Body of pancreas (tissue), 4 donors: ENCODE data around the gene ARID4B. TPM values are rescaled to one million over a fixed set of nuclear protein-coding genes. Genes with fewer than 3 reads are reported as not detected.

Experiments used
- ATAC-seq: fragments of 150-250 bp; one replicate; pipeline ENCODE4 v1.9.1; 2016
- DNase-seq, 4 donors: peaks; one replicate each; pipeline ENCODE4 v3.0.0-alpha.2; 2019
- H3K27ac ChIP-seq, 4 donors: fragments of 200-600 bp; sonication (generic); 1 replicate in 3 of 4; 2 replicates in 1 of 4; pipeline versions ENCODE4 v1.5.1 to v1.6.1; 2016 to 2019; ENCODE audit warnings: mild to moderate bottlenecking in 1 of 4, mixed read lengths in 1 of 4, moderate library complexity in 1 of 4
- H3K27me3 ChIP-seq, 2 donors: fragments of 200-600 bp; sonication (generic); one replicate each; pipeline ENCODE4 v1.6.0; 2016; ENCODE audit warnings: mild to moderate bottlenecking in 1 of 2
- H3K36me3 ChIP-seq, 2 donors: fragments of 200-600 bp; sonication (generic); replicated peaks in 1 of 2; 2 replicates each; pipeline ENCODE4 v1.5.1; 2016; ENCODE audit warnings: low read depth in 2 of 2; ENCODE audit not compliant: insufficient read depth in 1 of 2
- H3K4me1 ChIP-seq: fragments of 200-600 bp; sonication (generic); one replicate; pipeline ENCODE4 v1.6.0; 2016
- H3K4me3 ChIP-seq, 2 donors: fragments of 200-600 bp; sonication (generic); 1 replicate in 1 of 2; 2 replicates in 1 of 2; pipeline ENCODE4 v1.5.1; 2016 to 2019
- H3K9me3 ChIP-seq, 3 donors: fragments of 200-600 bp; sonication (generic); 1 replicate in 2 of 3; 2 replicates in 1 of 3; pipeline ENCODE4 v1.5.1; 2016
- POLR2A ChIP-seq, 3 donors: fragments of 450-650 bp; IDR thresholded peaks; one replicate each; pipeline ENCODE4 v1.6.1; 2016; ENCODE audit warnings: antibody characterized with exemption in 3 of 3, mild to moderate bottlenecking in 2 of 3
- WGBS, 2 donors: methylation state at CpG; one replicate each; pipeline ENCODE4 v1.1.5; 2017; 5-methylcytosine and 5-hydroxymethylcytosine counted together
- intact Hi-C: fragments of 100-400 bp; cut with DNase I; formaldehyde crosslinking; loops from one replicate; pipeline ENCODE4 v1.15.1; 2023
- total RNA-seq, 2 donors: library from RNA; depleted of rRNA; stranded (reverse); fragments of >200 nt; gene quantifications; one replicate each; pipeline ENCODE4 v1.1.0, GENCODE V29; 2016
- TF ChIP-seq, protein P1 (sequence below), 7 experiments: fragments of 450-650 bp in 4 of 7; fragments of 200-600 bp in 3 of 7; sonication (generic) in 3 of 7; IDR thresholded peaks; one replicate each; pipeline ENCODE4 v1.5.1; 2016 to 2019; ENCODE audit warnings: antibody characterized with exemption in 7 of 7

ARID4B gene
- total RNA-seq, 2 donors from 2014 or later = 27.7 to 35.3 TPM

DNA sequence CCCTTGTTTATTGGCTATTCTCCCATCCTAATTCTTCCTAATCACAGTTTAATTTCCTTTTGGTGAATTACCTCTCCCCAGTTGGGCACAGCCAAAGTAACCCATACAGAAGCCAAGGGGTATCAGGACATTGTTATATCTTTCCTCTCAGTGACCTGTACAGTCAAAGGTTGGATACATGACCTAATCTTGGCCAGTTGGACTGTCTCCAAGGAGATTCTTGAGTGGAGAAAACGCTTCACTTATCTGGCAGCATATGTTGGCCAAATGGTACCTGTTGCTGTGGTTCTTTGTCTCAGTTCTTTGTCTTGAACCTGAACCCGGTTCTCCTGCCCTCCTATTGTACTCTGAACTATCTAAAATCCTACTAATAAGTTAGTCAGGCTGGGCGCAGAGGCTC, 23.9 kb upstream of the ARID4B start:
- 58 to 70% methylated on average over 3 of the region's 3 CpGs for WGBS, 2 donors
- H3K27ac ChIP-seq = no peak overlapping the region
- ATAC-seq (no peak), DNase-seq (no peak)
- no peaks in the 10 kb centered on the region for H3K9me3 ChIP-seq
- intact Hi-C loops = no loop called here
- TF ChIP-seq, protein P1, sequence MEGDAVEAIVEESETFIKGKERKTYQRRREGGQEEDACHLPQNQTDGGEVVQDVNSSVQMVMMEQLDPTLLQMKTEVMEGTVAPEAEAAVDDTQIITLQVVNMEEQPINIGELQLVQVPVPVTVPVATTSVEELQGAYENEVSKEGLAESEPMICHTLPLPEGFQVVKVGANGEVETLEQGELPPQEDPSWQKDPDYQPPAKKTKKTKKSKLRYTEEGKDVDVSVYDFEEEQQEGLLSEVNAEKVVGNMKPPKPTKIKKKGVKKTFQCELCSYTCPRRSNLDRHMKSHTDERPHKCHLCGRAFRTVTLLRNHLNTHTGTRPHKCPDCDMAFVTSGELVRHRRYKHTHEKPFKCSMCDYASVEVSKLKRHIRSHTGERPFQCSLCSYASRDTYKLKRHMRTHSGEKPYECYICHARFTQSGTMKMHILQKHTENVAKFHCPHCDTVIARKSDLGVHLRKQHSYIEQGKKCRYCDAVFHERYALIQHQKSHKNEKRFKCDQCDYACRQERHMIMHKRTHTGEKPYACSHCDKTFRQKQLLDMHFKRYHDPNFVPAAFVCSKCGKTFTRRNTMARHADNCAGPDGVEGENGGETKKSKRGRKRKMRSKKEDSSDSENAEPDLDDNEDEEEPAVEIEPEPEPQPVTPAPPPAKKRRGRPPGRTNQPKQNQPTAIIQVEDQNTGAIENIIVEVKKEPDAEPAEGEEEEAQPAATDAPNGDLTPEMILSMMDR (IDR thresholded peaks at IDR 0.05) = no peak
- no peak for TF ChIP-seq POLR2A (IDR thresholded peaks at IDR 0.05)
- H3K27me3 ChIP-seq = no peaks in the 10 kb centered on the region
- no peaks in the 10 kb centered on the region for H3K4me1 ChIP-seq
- no peak overlapping the region for H3K4me3 ChIP-seq
- no peaks in the 10 kb centered on the region for H3K36me3 ChIP-seq

DNA sequence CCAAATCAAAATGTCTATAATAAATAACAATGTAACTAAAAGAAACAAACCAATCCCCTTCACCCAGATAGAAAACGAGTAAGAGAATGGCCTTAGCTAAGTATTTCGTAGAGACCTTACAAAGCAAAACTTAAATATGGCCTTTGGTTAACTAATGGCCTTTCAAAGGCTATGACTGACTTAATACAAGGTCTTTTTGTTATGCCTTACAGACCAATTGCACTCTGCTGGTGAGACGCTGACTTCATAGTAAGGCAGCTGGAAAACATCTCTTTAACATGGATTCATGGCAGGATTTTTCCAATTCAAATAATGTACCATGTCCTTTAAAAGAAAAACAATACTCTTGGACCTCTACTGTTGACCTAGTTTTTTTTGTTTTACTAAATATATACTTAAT, 23.5 kb upstream of the ARID4B start:
- intact Hi-C loops = no loop called here
- Histone ChIP-seq H3K27me3 (no peaks in the 10 kb centered on the region), H3K9me3 (no peaks in the 10 kb centered on the region), H3K4me3 (no peak overlapping the region), H3K36me3 (no peaks in the 10 kb centered on the region), H3K4me1 (no peaks in the 10 kb centered on the region), H3K27ac (no peak overlapping the region)
- no peak for ATAC-seq
- 88 to 91% methylated on average over 3 of the region's 3 CpGs for WGBS, 2 donors
- TF ChIP-seq, protein P1 (IDR thresholded peaks at IDR 0.05) = no peak
- no peak for TF ChIP-seq POLR2A (IDR thresholded peaks at IDR 0.05)
- DNase-seq = no peak

DNA sequence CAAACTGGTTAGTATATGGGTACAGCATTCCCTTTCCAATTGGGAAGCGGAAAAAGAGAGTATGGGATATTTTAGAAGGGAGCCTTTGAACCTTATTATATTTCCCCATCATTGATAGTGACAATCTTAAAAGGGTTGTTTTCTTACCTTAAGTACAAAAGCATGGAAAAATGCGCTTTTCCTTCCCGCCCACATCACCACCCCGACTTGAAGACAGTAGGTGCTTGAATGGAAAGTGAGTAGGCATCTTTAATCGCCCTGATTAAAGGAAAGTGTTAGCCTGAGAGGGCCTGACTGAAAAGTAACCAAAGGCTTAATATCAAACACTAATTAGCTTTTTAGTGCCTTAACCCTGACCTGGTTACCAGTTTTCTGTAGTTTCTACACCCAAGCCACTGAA, 15.7 kb upstream of the ARID4B start:
- Histone ChIP-seq H3K27me3 (no peaks in the 10 kb centered on the region), H3K27ac (no peak overlapping the region), H3K4me3 (no peak overlapping the region), H3K36me3 (no peaks in the 10 kb centered on the region), H3K4me1 (no peaks in the 10 kb centered on the region), H3K9me3 (no peaks in the 10 kb centered on the region)
- ATAC-seq (no peak), DNase-seq (no peak)
- TF ChIP-seq POLR2A (IDR thresholded peaks at IDR 0.05) = no peak
- TF ChIP-seq, protein P1 (IDR thresholded peaks at IDR 0.05) = no peak
- intact Hi-C loops = no loop called here
- 90 to 91% methylated on average over 5 of the region's 5 CpGs for WGBS, 2 donors

DNA sequence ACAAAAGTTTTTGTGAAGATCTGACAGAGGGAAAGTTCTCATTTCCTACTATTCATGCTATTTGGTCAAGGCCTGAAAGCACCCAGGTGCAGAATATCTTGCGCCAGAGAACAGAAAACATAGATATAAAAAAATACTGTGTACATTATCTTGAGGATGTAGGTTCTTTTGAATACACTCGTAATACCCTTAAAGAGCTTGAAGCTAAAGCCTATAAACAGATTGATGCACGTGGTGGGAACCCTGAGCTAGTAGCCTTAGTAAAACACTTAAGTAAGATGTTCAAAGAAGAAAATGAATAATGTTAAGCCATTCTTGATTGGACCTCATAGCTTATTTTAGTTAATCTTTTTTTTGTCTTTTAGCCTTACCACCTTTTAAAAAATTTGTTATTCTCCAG, 14.5 kb upstream of the ARID4B start:
- intact Hi-C loops = no loop called here

DNA sequence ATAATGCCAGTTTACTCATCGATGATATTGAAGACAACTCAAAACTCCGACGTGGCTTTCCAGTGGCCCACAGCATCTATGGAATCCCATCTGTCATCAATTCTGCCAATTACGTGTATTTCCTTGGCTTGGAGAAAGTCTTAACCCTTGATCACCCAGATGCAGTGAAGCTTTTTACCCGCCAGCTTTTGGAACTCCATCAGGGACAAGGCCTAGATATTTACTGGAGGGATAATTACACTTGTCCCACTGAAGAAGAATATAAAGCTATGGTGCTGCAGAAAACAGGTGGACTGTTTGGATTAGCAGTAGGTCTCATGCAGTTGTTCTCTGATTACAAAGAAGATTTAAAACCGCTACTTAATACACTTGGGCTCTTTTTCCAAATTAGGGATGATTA, 14.1 kb upstream of the ARID4B start:
- DNase-seq = no peak
- intact Hi-C loops = no loop called here
- TF ChIP-seq, protein P1 (IDR thresholded peaks at IDR 0.05) = no peak
- WGBS, 2 donors = 52 to 56% methylated on average over 6 of the region's 6 CpGs
- Histone ChIP-seq H3K36me3 (no peaks in the 10 kb centered on the region), H3K27ac (no peak overlapping the region), H3K9me3 (no peaks in the 10 kb centered on the region), H3K4me1 (peaks cover 3% of the 10 kb centered on the region), H3K27me3 (no peaks in the 10 kb centered on the region), H3K4me3 (no peak overlapping the region)
- ATAC-seq = no peak

More for the DNA sequence above, 14.5 kb upstream of the ARID4B start:
- 86 to 88% methylated on average over 3 of the region's 3 CpGs for WGBS, 2 donors
- Histone ChIP-seq H3K4me3 (no peak overlapping the region), H3K9me3 (no peaks in the 10 kb centered on the region), H3K27ac (no peak overlapping the region), H3K4me1 (no peaks in the 10 kb centered on the region), H3K36me3 (no peaks in the 10 kb centered on the region), H3K27me3 (no peaks in the 10 kb centered on the region)
- TF ChIP-seq POLR2A (IDR thresholded peaks at IDR 0.05) = no peak
- TF ChIP-seq, protein P1 (IDR thresholded peaks at IDR 0.05) = no peak
- no peak for ATAC-seq
- no peak for DNase-seq
